GM12874 (cell line): ENCODE measurements around the gene RABGAP1L.

Experiments used
- TF ChIP-seq, protein P1 (sequence below): IDR thresholded peaks from 2 replicates; pipeline ENCODE4 v1.5.1; 2011; ENCODE audit warnings: low read depth, mild to moderate bottlenecking, control low read depth, low read length, moderate library complexity; ENCODE audit not compliant: insufficient read depth

RABGAP1L gene

GRCh38 chr1:174960362-174960761 is 801.0 kb downstream of the RABGAP1L start:
- TF ChIP-seq, protein P1, sequence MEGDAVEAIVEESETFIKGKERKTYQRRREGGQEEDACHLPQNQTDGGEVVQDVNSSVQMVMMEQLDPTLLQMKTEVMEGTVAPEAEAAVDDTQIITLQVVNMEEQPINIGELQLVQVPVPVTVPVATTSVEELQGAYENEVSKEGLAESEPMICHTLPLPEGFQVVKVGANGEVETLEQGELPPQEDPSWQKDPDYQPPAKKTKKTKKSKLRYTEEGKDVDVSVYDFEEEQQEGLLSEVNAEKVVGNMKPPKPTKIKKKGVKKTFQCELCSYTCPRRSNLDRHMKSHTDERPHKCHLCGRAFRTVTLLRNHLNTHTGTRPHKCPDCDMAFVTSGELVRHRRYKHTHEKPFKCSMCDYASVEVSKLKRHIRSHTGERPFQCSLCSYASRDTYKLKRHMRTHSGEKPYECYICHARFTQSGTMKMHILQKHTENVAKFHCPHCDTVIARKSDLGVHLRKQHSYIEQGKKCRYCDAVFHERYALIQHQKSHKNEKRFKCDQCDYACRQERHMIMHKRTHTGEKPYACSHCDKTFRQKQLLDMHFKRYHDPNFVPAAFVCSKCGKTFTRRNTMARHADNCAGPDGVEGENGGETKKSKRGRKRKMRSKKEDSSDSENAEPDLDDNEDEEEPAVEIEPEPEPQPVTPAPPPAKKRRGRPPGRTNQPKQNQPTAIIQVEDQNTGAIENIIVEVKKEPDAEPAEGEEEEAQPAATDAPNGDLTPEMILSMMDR, result no peak

DNA sequence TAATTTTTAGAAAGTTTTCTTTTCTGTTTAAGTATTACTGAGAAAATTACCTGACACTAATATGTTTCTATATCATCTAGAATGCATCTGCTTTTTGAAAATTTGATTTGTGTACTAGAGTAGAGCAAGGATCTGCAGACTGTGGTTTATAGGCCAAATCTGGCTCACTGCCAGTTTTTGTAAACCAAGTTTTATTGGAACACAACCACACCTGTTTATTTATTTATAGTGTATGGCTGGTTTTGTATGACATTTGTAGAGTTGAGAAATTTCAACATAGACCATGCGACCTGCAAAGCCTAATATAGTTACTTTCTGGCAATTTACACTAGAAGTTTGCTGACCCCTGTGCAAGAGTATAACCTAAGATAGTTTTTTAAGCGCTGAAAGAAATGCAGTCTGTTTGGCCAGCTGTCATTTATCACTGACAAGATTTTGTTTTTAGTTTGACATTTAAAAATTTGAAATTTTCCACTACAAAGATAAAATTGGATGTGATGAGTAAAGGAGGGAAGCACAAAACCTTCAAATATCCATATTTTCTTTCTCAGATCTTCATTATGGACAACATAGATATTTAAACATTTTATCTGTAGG is 804.3 kb downstream of the RABGAP1L start:
- TF ChIP-seq, protein P1, result no peak

- TF ChIP-seq, protein P1, result no peak
Measured at GRCh38 chr1:174964261-174964971, 805.1 kb downstream of the RABGAP1L start.

GRCh38 chr1:174964972-174965361 is 805.6 kb downstream of the RABGAP1L start:
- TF ChIP-seq, protein P1, result no peak

- TF ChIP-seq, protein P1, result no peak
Measured at GRCh38 chr1:174965362-174966007, 806.2 kb downstream of the RABGAP1L start.

GRCh38 chr1:174966008-174966572 is 806.8 kb downstream of the RABGAP1L start:
- TF ChIP-seq, protein P1, result no peak
